ENCODE data around the gene NSUN5. TPM values are rescaled to one million over a fixed set of nuclear protein-coding genes. Genes with fewer than 3 reads are reported as not detected.

The NSUN5 gene
- total RNA-seq, 1 experiment from 2014 or later = 62.2 TPM

DNA sequence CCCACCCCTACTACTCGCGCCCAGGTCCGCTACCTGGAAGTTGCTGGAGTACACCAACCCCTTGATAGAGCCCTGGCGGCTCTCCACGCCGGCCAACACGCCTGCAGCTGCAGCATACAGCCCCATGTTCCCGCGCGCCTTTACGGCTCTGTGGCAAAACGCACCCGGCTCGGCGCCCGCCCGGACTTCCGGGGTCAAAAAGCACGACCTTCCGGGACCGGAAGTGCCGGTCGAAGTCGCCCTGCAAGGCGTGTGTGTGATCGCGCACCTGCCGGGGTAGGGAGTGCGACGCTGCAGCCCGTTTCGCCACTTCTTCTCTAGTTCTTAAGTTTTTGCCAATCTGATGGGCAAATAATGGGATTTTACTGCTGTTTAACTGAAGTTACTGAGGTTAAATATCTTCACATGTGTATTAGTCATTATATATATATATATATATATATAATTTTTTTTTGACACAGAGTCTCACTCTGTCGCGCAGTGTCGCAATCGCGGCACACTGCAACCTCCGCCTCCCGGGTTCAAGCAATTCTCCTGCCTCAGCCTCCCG, at the start of gene NSUN5 (continued):
- TF ChIP-seq FOXP1 (CRISPR knock-in tag; IDR thresholded peaks at IDR 0.05; ENCODE audit: borderline replicate concordance) (peak; percentile 90), NR2C2 (CRISPR knock-in tag; IDR thresholded peaks at IDR 0.05) (peak; percentile 74), ZNF317 (CRISPR knock-in tag; IDR thresholded peaks at IDR 0.05; ENCODE audit: borderline replicate concordance, low read depth) (0 out of 2 replicates have a peak, but pooled peaks have one; percentile 51), NFATC4 (CRISPR knock-in tag; IDR thresholded peaks at IDR 0.05) (no peak), CREM (CRISPR knock-in tag; IDR thresholded peaks at IDR 0.05) (peak; percentile 78; the same call in 1 of the 2 replicates), MYBL2 (CRISPR knock-in tag; IDR thresholded peaks at IDR 0.05) (peak; percentile 90; the same call in 1 of the 2 replicates), ATF1 (CRISPR knock-in tag; IDR thresholded peaks at IDR 0.05) (no peak), NFYB (CRISPR knock-in tag; conservative IDR thresholded peaks at IDR 0.05; ENCODE audit: low read depth) (peak; percentile 24; the same call in 1 of the 2 replicates), SP1 (CRISPR knock-in tag; conservative IDR thresholded peaks at IDR 0.05) (peak; percentile 72), ZNF121 (CRISPR knock-in tag; IDR thresholded peaks at IDR 0.05) (no peak; the same call in 1 of the 2 replicates), TP53 (CRISPR knock-in tag; IDR thresholded peaks at IDR 0.05) (peak; percentile 78; the same call in 1 of the 2 replicates), CREB1 (CRISPR knock-in tag; IDR thresholded peaks at IDR 0.05) (peak; percentile 94), ESRRA (CRISPR knock-in tag; IDR thresholded peaks at IDR 0.05; ENCODE audit: borderline replicate concordance) (peak; percentile 96; the same call in 1 of the 2 replicates), RELA (CRISPR knock-in tag; IDR thresholded peaks at IDR 0.05; ENCODE audit: borderline replicate concordance) (0 out of 2 replicates have a peak, but pooled peaks have one; percentile 58), FOXK1 (CRISPR knock-in tag; IDR thresholded peaks at IDR 0.05) (peak; percentile 96)
- TF ChIP-seq, protein P1, sequence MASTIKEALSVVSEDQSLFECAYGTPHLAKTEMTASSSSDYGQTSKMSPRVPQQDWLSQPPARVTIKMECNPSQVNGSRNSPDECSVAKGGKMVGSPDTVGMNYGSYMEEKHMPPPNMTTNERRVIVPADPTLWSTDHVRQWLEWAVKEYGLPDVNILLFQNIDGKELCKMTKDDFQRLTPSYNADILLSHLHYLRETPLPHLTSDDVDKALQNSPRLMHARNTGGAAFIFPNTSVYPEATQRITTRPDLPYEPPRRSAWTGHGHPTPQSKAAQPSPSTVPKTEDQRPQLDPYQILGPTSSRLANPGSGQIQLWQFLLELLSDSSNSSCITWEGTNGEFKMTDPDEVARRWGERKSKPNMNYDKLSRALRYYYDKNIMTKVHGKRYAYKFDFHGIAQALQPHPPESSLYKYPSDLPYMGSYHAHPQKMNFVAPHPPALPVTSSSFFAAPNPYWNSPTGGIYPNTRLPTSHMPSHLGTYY (CRISPR knock-in tag; IDR thresholded peaks at IDR 0.05) = no peak
- TF ChIP-seq, protein P2, sequence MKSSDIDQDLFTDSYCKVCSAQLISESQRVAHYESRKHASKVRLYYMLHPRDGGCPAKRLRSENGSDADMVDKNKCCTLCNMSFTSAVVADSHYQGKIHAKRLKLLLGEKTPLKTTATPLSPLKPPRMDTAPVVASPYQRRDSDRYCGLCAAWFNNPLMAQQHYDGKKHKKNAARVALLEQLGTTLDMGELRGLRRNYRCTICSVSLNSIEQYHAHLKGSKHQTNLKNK (CRISPR knock-in tag; IDR thresholded peaks at IDR 0.05) = no peak
- TF ChIP-seq, protein P3, sequence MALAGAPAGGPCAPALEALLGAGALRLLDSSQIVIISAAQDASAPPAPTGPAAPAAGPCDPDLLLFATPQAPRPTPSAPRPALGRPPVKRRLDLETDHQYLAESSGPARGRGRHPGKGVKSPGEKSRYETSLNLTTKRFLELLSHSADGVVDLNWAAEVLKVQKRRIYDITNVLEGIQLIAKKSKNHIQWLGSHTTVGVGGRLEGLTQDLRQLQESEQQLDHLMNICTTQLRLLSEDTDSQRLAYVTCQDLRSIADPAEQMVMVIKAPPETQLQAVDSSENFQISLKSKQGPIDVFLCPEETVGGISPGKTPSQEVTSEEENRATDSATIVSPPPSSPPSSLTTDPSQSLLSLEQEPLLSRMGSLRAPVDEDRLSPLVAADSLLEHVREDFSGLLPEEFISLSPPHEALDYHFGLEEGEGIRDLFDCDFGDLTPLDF (CRISPR knock-in tag; IDR thresholded peaks at IDR 0.05) = peak; percentile 93; the same call in 1 of the 2 replicates
- TF ChIP-seq, protein P4, sequence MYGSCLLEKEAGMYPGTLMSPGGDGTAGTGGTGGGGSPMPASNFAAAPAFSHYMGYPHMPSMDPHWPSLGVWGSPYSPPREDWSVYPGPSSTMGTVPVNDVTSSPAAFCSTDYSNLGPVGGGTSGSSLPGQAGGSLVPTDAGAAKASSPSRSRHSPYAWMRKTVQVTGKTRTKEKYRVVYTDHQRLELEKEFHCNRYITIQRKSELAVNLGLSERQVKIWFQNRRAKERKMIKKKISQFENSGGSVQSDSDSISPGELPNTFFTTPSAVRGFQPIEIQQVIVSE (CRISPR knock-in tag; IDR thresholded peaks at IDR 0.05; ENCODE audit: borderline replicate concordance) = no peak
- TF ChIP-seq, protein P5, sequence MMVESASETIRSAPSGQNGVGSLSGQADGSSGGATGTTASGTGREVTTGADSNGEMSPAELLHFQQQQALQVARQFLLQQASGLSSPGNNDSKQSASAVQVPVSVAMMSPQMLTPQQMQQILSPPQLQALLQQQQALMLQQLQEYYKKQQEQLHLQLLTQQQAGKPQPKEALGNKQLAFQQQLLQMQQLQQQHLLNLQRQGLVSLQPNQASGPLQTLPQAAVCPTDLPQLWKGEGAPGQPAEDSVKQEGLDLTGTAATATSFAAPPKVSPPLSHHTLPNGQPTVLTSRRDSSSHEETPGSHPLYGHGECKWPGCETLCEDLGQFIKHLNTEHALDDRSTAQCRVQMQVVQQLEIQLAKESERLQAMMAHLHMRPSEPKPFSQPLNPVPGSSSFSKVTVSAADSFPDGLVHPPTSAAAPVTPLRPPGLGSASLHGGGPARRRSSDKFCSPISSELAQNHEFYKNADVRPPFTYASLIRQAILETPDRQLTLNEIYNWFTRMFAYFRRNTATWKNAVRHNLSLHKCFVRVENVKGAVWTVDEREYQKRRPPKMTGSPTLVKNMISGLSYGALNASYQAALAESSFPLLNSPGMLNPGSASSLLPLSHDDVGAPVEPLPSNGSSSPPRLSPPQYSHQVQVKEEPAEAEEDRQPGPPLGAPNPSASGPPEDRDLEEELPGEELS (CRISPR knock-in tag; IDR thresholded peaks at IDR 0.05) = peak; percentile 98
- TF ChIP-seq, protein P6, sequence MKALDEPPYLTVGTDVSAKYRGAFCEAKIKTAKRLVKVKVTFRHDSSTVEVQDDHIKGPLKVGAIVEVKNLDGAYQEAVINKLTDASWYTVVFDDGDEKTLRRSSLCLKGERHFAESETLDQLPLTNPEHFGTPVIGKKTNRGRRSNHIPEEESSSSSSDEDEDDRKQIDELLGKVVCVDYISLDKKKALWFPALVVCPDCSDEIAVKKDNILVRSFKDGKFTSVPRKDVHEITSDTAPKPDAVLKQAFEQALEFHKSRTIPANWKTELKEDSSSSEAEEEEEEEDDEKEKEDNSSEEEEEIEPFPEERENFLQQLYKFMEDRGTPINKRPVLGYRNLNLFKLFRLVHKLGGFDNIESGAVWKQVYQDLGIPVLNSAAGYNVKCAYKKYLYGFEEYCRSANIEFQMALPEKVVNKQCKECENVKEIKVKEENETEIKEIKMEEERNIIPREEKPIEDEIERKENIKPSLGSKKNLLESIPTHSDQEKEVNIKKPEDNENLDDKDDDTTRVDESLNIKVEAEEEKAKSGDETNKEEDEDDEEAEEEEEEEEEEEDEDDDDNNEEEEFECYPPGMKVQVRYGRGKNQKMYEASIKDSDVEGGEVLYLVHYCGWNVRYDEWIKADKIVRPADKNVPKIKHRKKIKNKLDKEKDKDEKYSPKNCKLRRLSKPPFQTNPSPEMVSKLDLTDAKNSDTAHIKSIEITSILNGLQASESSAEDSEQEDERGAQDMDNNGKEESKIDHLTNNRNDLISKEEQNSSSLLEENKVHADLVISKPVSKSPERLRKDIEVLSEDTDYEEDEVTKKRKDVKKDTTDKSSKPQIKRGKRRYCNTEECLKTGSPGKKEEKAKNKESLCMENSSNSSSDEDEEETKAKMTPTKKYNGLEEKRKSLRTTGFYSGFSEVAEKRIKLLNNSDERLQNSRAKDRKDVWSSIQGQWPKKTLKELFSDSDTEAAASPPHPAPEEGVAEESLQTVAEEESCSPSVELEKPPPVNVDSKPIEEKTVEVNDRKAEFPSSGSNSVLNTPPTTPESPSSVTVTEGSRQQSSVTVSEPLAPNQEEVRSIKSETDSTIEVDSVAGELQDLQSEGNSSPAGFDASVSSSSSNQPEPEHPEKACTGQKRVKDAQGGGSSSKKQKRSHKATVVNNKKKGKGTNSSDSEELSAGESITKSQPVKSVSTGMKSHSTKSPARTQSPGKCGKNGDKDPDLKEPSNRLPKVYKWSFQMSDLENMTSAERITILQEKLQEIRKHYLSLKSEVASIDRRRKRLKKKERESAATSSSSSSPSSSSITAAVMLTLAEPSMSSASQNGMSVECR (CRISPR knock-in tag; IDR thresholded peaks at IDR 0.05; ENCODE audit: borderline replicate concordance) = peak; percentile 97
- TF ChIP-seq, protein P7, sequence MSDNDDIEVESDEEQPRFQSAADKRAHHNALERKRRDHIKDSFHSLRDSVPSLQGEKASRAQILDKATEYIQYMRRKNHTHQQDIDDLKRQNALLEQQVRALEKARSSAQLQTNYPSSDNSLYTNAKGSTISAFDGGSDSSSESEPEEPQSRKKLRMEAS (CRISPR knock-in tag; IDR thresholded peaks at IDR 0.05) = peak; percentile 99
- TF ChIP-seq, protein P8, sequence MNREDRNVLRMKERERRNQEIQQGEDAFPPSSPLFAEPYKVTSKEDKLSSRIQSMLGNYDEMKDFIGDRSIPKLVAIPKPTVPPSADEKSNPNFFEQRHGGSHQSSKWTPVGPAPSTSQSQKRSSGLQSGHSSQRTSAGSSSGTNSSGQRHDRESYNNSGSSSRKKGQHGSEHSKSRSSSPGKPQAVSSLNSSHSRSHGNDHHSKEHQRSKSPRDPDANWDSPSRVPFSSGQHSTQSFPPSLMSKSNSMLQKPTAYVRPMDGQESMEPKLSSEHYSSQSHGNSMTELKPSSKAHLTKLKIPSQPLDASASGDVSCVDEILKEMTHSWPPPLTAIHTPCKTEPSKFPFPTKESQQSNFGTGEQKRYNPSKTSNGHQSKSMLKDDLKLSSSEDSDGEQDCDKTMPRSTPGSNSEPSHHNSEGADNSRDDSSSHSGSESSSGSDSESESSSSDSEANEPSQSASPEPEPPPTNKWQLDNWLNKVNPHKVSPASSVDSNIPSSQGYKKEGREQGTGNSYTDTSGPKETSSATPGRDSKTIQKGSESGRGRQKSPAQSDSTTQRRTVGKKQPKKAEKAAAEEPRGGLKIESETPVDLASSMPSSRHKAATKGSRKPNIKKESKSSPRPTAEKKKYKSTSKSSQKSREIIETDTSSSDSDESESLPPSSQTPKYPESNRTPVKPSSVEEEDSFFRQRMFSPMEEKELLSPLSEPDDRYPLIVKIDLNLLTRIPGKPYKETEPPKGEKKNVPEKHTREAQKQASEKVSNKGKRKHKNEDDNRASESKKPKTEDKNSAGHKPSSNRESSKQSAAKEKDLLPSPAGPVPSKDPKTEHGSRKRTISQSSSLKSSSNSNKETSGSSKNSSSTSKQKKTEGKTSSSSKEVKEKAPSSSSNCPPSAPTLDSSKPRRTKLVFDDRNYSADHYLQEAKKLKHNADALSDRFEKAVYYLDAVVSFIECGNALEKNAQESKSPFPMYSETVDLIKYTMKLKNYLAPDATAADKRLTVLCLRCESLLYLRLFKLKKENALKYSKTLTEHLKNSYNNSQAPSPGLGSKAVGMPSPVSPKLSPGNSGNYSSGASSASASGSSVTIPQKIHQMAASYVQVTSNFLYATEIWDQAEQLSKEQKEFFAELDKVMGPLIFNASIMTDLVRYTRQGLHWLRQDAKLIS (CRISPR knock-in tag; IDR thresholded peaks at IDR 0.05; ENCODE audit: borderline replicate concordance) = peak; percentile 71; the same call in 1 of the 2 replicates
- TF ChIP-seq, protein P9, sequence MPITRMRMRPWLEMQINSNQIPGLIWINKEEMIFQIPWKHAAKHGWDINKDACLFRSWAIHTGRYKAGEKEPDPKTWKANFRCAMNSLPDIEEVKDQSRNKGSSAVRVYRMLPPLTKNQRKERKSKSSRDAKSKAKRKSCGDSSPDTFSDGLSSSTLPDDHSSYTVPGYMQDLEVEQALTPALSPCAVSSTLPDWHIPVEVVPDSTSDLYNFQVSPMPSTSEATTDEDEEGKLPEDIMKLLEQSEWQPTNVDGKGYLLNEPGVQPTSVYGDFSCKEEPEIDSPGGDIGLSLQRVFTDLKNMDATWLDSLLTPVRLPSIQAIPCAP (CRISPR knock-in tag; IDR thresholded peaks at IDR 0.05) = peak; percentile 93
